ENCODE measurements around the gene PKMYT1. TPM values are rescaled to one million over a fixed set of nuclear protein-coding genes. Genes with fewer than 3 reads are reported as not detected.
A peak's percentile ranks its signal among the peaks of the same experiment; 100 is the strongest.

The PKMYT1 gene
- total RNA-seq, 1 donor from 2014 or later, result 21.8 TPM

DNA sequence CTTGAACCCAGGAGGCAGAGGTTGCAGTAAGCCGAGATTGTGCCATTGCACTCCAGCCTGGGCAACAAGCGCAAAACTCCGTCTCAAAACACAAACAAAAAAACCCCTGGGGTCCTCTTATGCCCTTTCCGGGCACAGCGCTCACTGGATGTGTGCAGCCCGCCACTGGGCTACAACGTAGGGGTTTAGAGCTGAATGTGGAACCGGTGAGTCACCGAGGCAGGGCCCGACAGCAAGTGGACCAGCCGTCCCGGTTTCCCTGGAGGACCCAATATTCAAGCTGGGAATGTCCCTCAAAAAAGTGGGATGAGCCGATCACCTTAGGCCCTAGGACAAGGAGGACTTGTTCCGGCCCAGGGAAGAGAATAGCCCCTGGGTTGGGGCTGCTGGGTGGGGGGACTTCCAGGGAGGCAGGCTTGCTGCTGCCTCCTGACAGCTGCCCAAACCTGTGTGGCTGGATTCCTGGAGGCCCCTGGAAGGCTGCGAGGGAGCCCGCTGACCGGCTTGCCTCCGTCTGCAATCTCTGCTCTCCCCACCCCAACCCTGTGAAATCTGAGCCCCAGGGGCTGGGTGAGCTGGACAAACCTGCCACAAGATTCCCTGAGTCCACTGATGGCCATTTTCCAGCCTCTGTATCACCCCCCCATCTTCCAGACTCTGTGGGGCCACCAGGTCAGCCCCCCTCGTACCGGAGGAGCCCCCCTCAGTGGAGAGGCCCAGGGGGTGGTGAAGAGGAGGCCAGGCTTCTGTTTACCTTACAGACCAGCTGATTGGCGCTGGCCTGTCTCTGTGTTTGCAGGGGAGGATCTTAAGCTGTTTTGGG lies 29.5 kb upstream of the PKMYT1 start:
- Mint-ChIP-seq H3K27ac (peak overlapping the region; percentile 94), H3K4me1 (peaks cover 74% of the 10 kb centered on the region), H3K9me3 (no peaks in the 10 kb centered on the region), H3K27me3 (ENCODE audit: low read depth) (peaks cover 68% of the 10 kb centered on the region), H3K4me3 (peak overlapping the region; percentile 39), H3K36me3 (no peaks in the 10 kb centered on the region)
- peak; percentile 82 to 92 for DNase-seq (ENCODE audit: low spot score in 2 of 2, unreplicated experiment in 2 of 2)
- TF ChIP-seq, protein P1, sequence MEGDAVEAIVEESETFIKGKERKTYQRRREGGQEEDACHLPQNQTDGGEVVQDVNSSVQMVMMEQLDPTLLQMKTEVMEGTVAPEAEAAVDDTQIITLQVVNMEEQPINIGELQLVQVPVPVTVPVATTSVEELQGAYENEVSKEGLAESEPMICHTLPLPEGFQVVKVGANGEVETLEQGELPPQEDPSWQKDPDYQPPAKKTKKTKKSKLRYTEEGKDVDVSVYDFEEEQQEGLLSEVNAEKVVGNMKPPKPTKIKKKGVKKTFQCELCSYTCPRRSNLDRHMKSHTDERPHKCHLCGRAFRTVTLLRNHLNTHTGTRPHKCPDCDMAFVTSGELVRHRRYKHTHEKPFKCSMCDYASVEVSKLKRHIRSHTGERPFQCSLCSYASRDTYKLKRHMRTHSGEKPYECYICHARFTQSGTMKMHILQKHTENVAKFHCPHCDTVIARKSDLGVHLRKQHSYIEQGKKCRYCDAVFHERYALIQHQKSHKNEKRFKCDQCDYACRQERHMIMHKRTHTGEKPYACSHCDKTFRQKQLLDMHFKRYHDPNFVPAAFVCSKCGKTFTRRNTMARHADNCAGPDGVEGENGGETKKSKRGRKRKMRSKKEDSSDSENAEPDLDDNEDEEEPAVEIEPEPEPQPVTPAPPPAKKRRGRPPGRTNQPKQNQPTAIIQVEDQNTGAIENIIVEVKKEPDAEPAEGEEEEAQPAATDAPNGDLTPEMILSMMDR (IDR thresholded peaks at IDR 0.05; ENCODE audit: unreplicated experiment), result no peak

DNA sequence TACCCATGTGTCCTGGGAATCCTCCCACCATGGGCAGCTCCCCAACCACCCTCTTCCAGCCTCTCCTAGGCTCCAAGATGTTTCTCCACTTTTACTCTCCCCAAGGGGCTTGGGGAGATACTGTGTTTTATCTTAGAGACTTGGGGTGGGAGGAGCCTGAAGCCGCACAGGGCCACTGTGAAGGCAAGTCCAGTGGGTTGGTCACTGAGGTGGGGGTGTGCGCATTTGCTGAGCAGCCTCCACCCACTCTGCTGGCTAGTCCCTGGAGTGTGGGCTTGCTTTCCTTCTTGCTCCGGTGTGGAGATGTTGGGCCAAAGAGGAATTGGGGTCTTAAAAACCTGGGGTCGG lies 28.4 kb upstream of the PKMYT1 start:
- Mint-ChIP-seq H3K4me1 (peaks cover 67% of the 10 kb centered on the region), H3K36me3 (no peaks in the 10 kb centered on the region), H3K27me3 (ENCODE audit: low read depth) (peaks cover 62% of the 10 kb centered on the region), H3K4me3 (no peak overlapping the region), H3K9me3 (no peaks in the 10 kb centered on the region), H3K27ac (peak overlapping the region; percentile 94)
- TF ChIP-seq, protein P1 (IDR thresholded peaks at IDR 0.05; ENCODE audit: unreplicated experiment), result no peak
- no peak for DNase-seq (ENCODE audit: low spot score in 2 of 2, unreplicated experiment in 2 of 2)

DNA sequence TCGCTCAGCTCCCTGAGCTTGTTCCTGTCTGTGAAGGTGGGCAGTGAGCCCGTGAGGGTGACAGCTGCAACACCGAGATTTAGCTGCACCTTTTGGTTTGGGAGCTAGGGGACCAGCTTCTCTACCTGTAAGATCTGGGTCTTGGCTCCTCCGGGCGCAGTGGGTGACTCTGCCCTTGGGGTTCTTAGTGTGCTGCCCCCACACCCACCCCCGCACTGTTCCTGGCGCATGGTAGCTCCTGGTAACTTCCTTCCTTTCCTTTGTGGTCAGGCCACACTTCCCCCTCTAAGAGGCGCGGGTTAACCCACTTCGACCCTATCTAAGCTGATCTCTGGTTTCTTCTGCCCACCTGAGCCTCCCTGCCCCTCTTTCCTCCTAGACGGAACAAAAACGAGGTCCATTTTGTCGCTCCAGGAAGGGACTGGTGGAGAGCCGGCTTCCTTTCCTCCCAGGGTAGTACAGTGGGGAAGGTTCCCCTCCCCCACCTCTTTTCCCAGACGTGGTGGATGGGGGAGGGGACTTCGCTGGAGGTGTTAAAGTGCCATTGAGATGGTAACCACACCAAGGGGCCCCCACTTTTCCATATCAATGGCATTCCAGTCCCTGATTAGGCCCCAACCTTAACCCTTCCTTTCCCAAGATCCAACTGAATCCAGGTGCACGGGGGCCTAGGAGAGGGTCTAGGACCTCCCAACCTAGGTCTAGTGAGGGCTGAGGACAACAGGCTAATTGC lies 27.9 kb upstream of the PKMYT1 start:
- TF ChIP-seq, protein P1 (IDR thresholded peaks at IDR 0.05; ENCODE audit: unreplicated experiment), result no peak
- peaks cover 58% of the 10 kb centered on the region for H3K27me3 Mint-ChIP-seq (ENCODE audit: low read depth)
- no peak for DNase-seq (ENCODE audit: low spot score in 2 of 2, unreplicated experiment in 2 of 2)
- peak overlapping the region; percentile 94 for H3K27ac Mint-ChIP-seq
- peaks cover 61% of the 10 kb centered on the region for H3K4me1 Mint-ChIP-seq
- H3K4me3 Mint-ChIP-seq, result peak overlapping the region; percentile 10
- no peaks in the 10 kb centered on the region for H3K36me3 Mint-ChIP-seq
- no peaks in the 10 kb centered on the region for H3K9me3 Mint-ChIP-seq

DNA sequence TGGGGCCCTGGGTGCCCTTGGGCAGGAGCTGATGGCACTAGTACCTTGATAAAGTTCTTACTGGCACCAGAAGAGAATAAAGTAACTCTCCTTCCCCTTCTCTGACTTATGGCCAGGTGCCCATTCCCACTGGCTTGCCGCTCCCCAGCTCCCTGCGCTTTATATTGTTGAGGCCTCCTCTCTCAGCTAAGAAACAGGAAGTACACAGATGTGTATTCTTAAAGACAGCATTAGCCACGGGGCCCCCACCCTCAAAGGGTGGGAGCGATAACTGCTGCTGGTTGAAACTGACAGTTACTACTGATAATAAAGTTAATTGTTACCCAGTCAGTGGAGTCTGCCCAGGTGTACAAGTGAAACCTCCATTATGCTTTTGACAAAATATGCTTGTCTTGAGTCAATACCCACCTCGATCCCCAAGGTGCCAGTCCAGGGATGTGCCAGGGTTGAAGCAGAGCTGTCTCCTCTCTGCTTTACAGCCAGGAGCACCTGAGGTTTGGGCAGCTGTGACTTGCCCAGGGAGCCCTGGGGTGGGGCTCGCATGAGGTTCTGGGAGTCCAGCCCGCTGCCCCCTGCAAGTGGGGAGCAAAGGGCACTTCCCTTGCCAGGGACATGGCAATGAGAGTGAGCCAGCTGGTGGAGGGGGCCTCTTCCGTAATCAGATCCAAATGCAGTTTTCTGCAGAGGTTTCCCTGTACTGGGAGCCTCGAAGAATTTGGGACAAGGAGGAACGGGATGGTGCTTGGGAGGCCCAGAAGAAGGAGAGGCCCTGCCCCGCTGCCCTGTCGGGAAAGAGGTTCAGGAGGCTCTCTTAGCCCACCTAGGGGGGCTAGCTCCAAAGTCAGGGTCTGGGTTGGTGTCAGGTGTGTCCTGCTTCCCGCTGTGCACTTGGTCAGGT lies 27.1 kb upstream of the PKMYT1 start:
- Mint-ChIP-seq H3K27ac (peak overlapping the region; percentile 94), H3K36me3 (no peaks in the 10 kb centered on the region), H3K9me3 (no peaks in the 10 kb centered on the region), H3K27me3 (ENCODE audit: low read depth) (peaks cover 54% of the 10 kb centered on the region), H3K4me3 (peak overlapping the region; percentile 31), H3K4me1 (peaks cover 53% of the 10 kb centered on the region)
- TF ChIP-seq, protein P1 (IDR thresholded peaks at IDR 0.05; ENCODE audit: unreplicated experiment), result no peak
- DNase-seq (ENCODE audit: low spot score in 2 of 2, unreplicated experiment in 2 of 2), result no peak

DNA sequence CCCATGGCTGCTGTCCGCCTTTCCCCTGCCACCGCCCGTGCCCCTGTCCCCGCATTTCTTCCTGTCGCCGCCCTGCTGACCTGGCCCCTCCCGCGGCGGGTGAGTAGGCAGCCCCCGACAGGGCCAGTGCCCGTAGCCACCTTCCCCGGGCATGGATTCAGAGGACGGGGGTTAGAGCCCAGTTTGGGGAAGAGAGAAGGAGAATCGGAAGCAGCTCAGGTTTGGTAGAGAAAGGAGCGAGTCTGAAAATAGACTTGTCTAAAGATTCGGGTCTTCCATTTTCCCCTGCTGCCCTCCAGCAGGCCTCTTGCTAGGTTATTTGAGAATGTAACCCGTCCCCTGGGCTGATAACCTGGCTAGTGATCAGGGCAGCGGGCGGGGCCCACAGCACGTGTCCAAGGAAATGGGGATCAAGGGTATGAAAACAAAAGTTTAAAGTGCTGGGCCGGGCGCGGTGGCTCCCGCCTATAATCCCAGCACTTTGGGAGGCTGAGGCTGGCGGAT lies 24.6 kb upstream of the PKMYT1 start:
- Mint-ChIP-seq H3K9me3 (no peaks in the 10 kb centered on the region), H3K27me3 (ENCODE audit: low read depth) (peaks cover 49% of the 10 kb centered on the region), H3K4me1 (peaks cover 41% of the 10 kb centered on the region), H3K27ac (peak overlapping the region; percentile 92), H3K4me3 (peak overlapping the region; percentile 72), H3K36me3 (no peaks in the 10 kb centered on the region)
- DNase-seq (ENCODE audit: low spot score in 2 of 2, unreplicated experiment in 2 of 2), result no peak
- TF ChIP-seq, protein P1 (IDR thresholded peaks at IDR 0.05; ENCODE audit: unreplicated experiment), result no peak

All from mesothelial cell of epicardium (in vitro differentiated cells).